Measurements from ENCODE around the gene MBNL1.

The MBNL1 gene

DNA sequence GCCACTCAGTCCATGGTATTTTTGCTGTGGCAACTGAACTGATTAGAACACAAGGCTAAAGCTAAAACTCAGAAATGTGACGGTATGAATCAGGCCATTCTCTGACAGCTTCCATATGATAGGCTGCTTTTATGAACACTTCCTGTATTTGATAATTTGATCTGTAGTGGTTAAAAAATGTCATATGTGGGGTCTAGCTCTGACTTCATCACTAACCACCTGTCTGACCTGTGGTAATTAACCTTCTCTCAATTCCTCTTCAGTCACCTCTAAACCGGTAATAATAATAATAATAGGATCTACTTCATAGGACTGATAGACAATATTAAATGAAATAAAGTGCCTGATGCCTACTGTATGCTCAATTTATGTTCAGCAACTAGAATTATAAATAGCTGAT lies 223.2 kb downstream of the MBNL1 start:
- DNase-seq (ENCODE audit: low read depth), result no peak

DNA sequence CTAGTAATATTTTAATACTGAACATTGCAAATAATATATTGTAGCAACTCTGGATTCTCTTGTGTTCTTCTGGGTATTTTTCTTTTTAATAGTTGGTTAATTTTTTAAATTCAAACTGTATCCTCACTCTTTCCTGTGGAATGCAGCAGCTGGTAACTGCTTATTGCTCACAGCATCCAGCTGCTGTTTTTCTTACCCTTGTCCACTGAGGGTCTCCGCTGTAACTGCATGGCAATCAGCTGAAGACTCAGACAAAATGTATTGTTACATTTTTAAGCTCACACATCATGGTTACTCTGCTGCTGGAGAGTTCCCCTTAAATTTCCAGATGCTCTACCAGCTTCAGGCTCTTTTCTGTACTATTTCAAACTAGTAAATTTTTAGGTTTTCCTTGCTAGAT lies 227.6 kb downstream of the MBNL1 start:
- no peak for DNase-seq (ENCODE audit: low read depth)

DNA sequence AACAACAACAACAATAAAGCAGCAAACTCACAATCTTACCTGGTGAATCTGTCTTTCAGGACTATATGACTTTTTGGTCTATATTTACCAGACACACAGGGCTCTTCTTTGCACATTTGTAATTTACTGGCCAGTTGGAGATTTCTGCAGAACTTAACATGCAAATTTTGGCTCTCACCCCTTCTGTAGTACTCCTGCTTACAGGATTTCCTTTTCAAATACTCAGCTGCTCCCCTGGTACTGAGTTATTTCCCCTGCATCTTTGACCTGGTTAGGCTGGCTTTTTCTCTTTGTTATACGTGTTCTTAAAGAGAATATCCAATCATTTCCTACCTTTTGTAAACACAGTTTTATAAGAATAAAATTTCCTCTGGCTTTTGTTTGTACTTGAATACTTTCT lies 228.0 kb downstream of the MBNL1 start:
- no peak for DNase-seq (ENCODE audit: low read depth)

DNA sequence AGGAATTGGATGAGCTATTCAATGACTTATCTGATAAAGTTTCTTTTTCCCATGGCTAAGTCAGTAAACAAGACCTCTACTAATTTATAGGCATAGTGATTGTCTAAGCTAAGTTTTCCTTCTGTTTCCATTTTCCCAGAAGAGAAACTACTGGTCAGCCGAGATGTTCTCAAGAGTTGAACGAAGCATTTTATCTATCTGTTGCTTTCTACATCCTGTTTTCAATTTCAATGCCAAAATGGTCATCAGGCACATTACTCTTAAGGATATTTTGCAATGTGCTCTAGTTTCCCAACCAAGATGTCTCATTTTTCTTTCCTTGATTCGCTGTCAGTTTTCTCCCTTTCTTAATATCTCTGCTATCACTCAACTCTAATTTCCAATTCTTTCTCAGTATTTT lies 228.7 kb downstream of the MBNL1 start:
- DNase-seq (ENCODE audit: low read depth), result peak; percentile 91

DNA sequence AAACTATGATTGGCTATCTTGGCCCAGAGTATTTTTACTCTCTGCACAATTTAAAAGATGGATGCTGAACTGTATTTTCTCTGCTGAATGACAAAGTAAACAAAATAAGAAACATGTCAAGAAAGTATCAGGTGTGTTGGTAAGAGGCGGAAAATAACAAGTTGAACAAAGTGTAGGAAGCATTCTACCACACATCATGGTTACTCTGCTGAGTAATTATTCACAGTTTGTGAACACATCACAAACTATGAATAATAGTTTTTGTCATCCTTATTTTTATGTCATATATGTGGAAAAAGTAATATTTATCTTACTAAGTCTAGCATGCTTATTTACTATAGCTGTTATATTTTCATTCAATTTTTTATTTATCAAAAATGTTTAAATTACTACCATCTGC lies 229.2 kb downstream of the MBNL1 start:
- no peak for DNase-seq (ENCODE audit: low read depth)

DNA sequence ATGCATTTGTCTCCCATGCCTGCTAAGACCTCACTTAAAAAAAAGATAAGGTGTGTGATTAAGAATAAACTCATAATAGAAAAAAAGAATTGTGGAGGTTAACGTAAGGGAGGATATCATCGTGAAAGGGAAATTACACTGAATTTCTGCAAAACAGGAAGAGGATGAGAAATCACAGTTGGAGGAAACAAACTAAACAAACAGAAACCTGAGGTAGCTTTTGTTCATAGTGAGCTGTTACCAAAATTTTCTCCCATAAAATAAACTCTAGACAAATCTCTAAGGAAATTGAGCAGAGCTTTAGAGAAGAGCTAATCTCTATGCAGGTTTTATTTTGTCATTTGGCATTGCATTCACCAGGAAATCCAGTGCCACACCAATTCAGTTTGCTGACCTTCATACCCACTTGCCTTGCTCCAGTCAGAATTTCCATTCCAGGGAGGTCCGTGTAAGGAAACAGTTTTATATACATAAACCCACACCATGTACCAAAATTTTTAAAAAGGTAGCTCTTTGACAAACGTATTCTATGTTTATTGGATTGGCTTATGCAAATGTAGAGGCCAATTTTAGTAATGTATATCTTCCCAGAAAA lies 231.2 kb downstream of the MBNL1 start:
- DNase-seq (ENCODE audit: low read depth), result no peak

DNA sequence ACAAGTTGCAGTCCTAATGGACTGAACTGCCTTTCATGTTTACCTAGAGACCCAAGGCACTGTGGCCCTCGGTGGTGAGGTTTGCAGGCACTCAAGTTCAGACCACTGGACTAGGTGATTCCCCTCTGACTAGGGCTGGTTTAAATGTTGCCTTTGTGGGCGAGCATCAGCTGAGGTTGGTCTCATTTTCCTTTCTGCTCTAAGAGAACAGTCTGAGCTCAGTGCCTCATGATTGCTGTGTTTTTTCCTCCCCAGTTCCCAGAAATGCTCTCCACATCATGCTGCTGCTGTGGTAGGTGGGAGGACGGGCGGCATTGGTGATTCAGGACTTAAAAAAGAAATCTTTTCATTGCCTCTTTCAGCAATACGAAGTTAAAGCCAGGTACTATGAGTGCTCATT lies 237.2 kb downstream of the MBNL1 start:
- no peak for DNase-seq (ENCODE audit: low read depth)

DNA sequence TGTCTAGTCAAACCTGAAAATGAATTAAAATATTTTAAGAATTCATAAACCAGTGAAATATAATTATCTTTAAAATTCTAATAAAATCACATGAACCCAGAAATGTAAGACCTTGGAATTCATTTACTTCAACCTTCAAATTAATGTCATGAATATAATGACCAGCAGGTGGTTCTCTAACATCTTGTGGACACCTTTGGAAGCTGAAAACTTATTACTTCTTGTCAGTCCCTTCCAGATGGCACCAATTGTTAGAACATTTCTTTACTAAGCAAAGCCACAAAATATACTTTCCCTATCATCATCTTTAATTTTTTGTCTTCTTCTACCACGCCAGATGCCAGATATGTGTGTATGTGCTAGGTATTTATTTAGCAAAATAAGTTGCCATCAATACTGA lies 240.0 kb downstream of the MBNL1 start:
- no peak for DNase-seq (ENCODE audit: low read depth)

DNA sequence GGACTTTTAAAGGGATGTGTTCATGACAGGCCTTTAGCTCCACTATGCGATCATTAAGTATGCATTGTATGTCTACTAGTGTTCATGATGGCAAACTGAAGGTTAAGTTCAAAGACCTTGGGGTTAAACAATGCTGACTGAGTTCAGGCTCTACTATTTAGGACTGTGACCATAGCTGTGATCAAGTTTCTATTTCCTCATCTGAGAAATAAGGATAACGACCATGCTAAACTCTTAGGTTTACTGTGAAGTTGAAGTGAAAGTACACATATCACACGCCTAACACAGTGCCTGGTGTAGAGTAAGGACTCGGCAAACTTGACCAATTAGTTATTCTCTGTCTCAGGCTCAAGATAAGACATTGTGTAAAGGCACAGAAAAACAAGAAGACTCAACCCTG lies 243.2 kb downstream of the MBNL1 start:
- no peak for DNase-seq (ENCODE audit: low read depth)

DNA sequence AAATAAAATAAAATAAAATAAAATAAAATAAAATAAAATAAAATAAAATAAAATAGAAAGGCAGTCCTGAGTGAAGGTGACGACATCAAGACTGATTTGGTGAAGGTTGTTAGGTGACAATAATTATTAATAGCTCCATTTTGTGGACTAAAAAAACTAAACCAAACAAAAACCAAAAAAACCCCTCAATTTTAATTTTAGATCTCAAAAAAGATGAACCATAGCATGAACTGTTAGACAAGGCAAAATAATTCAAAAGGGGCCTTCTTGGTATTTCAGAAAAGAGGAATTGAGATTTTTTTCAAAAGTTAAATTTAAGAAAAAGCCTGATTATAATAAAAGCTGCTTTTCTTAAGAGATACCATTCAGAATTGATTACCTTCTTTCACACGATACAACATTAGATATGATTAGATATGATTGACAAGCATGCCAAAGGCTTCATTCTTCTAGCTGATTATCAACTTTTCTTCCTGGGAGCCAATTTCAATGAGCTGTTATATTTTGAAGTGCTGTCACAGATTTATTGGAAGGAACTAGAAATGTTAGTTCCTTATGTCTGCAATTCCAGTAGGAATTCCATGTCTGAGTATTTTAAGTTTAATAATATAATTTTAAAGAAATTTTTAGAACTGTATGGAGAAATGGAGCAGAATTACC lies 244.7 kb downstream of the MBNL1 start:
- no peak for DNase-seq (ENCODE audit: low read depth)
